Measurements from ENCODE around the gene FLT4. TPM values are rescaled to one million over a fixed set of nuclear protein-coding genes. Genes with fewer than 3 reads are reported as not detected.

The FLT4 gene
- total and polyA plus RNA-seq, 4 donors: 3.9 to 10.1 (median 8.0) TPM

GRCh38 chr5:180644129-180644824, 5.1 kb downstream of the FLT4 start:
- no peak for DNase-seq (ENCODE audit: low read depth in 4 of 6, low spot score in 6 of 6)
- H3K27me3 ChIP-seq (ENCODE audit: control insufficient read depth, insufficient read depth, low read length): peaks cover 25% of the 10 kb centered on the region
- 73% methylated on average over 17 of the region's 20 CpGs for WGBS (ENCODE audit: insufficient coverage)
- no peak overlapping the region for H3K27ac ChIP-seq (ENCODE audit: low read depth, low read length)
- H3K36me3 ChIP-seq (ENCODE audit: control insufficient read depth, insufficient read depth, low read length): no peaks in the 10 kb centered on the region
- H3K4me1 ChIP-seq (ENCODE audit: control insufficient read depth, insufficient read depth, low read length): peaks cover 19% of the 10 kb centered on the region
- H3K9me3 ChIP-seq (ENCODE audit: control insufficient read depth, insufficient read depth, low read length): no peaks in the 10 kb centered on the region
- H3K4me3 ChIP-seq (ENCODE audit: low read depth, low read length): no peak overlapping the region

- Histone ChIP-seq H3K9me3 (ENCODE audit: control insufficient read depth, insufficient read depth, low read length) (no peaks in the 10 kb centered on the region), H3K36me3 (ENCODE audit: control insufficient read depth, insufficient read depth, low read length) (no peaks in the 10 kb centered on the region), H3K4me1 (ENCODE audit: control insufficient read depth, insufficient read depth, low read length) (peaks cover 15% of the 10 kb centered on the region), H3K27me3 (ENCODE audit: control insufficient read depth, insufficient read depth, low read length) (peaks cover 21% of the 10 kb centered on the region), H3K4me3 (ENCODE audit: low read depth, low read length) (no peak overlapping the region), H3K27ac (ENCODE audit: low read depth, low read length) (no peak overlapping the region)
- DNase-seq (ENCODE audit: low read depth in 4 of 6, low spot score in 6 of 6): no peak
- WGBS (ENCODE audit: insufficient coverage): 57% methylated on average over 13 of the region's 17 CpGs
These were observed 6.1 kb downstream of the FLT4 start for GRCh38 chr5:180643191-180643851.

- peaks cover 15% of the 10 kb centered on the region for H3K4me1 ChIP-seq (ENCODE audit: control insufficient read depth, insufficient read depth, low read length)
- WGBS (ENCODE audit: insufficient coverage): 100% methylated on average over 1 of the region's 9 CpGs
- no peaks in the 10 kb centered on the region for H3K9me3 ChIP-seq (ENCODE audit: control insufficient read depth, insufficient read depth, low read length)
- no peak overlapping the region for H3K4me3 ChIP-seq (ENCODE audit: low read depth, low read length)
- H3K27me3 ChIP-seq (ENCODE audit: control insufficient read depth, insufficient read depth, low read length): peaks cover 16% of the 10 kb centered on the region
- no peak for DNase-seq (ENCODE audit: low read depth in 4 of 6, low spot score in 6 of 6)
- no peaks in the 10 kb centered on the region for H3K36me3 ChIP-seq (ENCODE audit: control insufficient read depth, insufficient read depth, low read length)
- H3K27ac ChIP-seq (ENCODE audit: low read depth, low read length): no peak overlapping the region
These were observed 6.6 kb downstream of the FLT4 start for GRCh38 chr5:180642779-180643178.

GRCh38 chr5:180642181-180642775, 7.1 kb downstream of the FLT4 start:
- Histone ChIP-seq H3K27me3 (ENCODE audit: control insufficient read depth, insufficient read depth, low read length) (peaks cover 13% of the 10 kb centered on the region), H3K36me3 (ENCODE audit: control insufficient read depth, insufficient read depth, low read length) (no peaks in the 10 kb centered on the region), H3K27ac (ENCODE audit: low read depth, low read length) (no peak overlapping the region), H3K9me3 (ENCODE audit: control insufficient read depth, insufficient read depth, low read length) (no peaks in the 10 kb centered on the region), H3K4me3 (ENCODE audit: low read depth, low read length) (no peak overlapping the region), H3K4me1 (ENCODE audit: control insufficient read depth, insufficient read depth, low read length) (peaks cover 15% of the 10 kb centered on the region)
- 92% methylated on average over 14 of the region's 16 CpGs for WGBS (ENCODE audit: insufficient coverage)
- no peak for DNase-seq (ENCODE audit: low read depth in 4 of 6, low spot score in 6 of 6)

- WGBS (ENCODE audit: insufficient coverage): 79% methylated on average over 3 of the region's 6 CpGs
- Histone ChIP-seq H3K27me3 (ENCODE audit: control insufficient read depth, insufficient read depth, low read length) (peaks cover 7% of the 10 kb centered on the region), H3K4me3 (ENCODE audit: low read depth, low read length) (no peak overlapping the region), H3K36me3 (ENCODE audit: control insufficient read depth, insufficient read depth, low read length) (no peaks in the 10 kb centered on the region), H3K9me3 (ENCODE audit: control insufficient read depth, insufficient read depth, low read length) (no peaks in the 10 kb centered on the region), H3K27ac (ENCODE audit: low read depth, low read length) (no peak overlapping the region), H3K4me1 (ENCODE audit: control insufficient read depth, insufficient read depth, low read length) (peaks cover 15% of the 10 kb centered on the region)
- DNase-seq (ENCODE audit: low read depth in 4 of 6, low spot score in 6 of 6): no peak
These were observed 7.9 kb downstream of the FLT4 start for GRCh38 chr5:180641566-180641900.

GRCh38 chr5:180640861-180641565, 8.4 kb downstream of the FLT4 start:
- WGBS (ENCODE audit: insufficient coverage): 84% methylated on average over 18 of the region's 19 CpGs
- no peak for DNase-seq (ENCODE audit: low read depth in 4 of 6, low spot score in 6 of 6)
- peaks cover 7% of the 10 kb centered on the region for H3K27me3 ChIP-seq (ENCODE audit: control insufficient read depth, insufficient read depth, low read length)
- no peaks in the 10 kb centered on the region for H3K36me3 ChIP-seq (ENCODE audit: control insufficient read depth, insufficient read depth, low read length)
- no peak overlapping the region for H3K4me3 ChIP-seq (ENCODE audit: low read depth, low read length)
- H3K4me1 ChIP-seq (ENCODE audit: control insufficient read depth, insufficient read depth, low read length): peaks cover 14% of the 10 kb centered on the region
- no peak overlapping the region for H3K27ac ChIP-seq (ENCODE audit: low read depth, low read length)
- H3K9me3 ChIP-seq (ENCODE audit: control insufficient read depth, insufficient read depth, low read length): no peaks in the 10 kb centered on the region

- Histone ChIP-seq H3K4me3 (ENCODE audit: low read depth, low read length) (no peak overlapping the region), H3K9me3 (ENCODE audit: control insufficient read depth, insufficient read depth, low read length) (no peaks in the 10 kb centered on the region), H3K27me3 (ENCODE audit: control insufficient read depth, insufficient read depth, low read length) (peaks cover 7% of the 10 kb centered on the region), H3K4me1 (ENCODE audit: control insufficient read depth, insufficient read depth, low read length) (peaks cover 9% of the 10 kb centered on the region), H3K36me3 (ENCODE audit: control insufficient read depth, insufficient read depth, low read length) (no peaks in the 10 kb centered on the region), H3K27ac (ENCODE audit: low read depth, low read length) (no peak overlapping the region)
- no peak for DNase-seq (ENCODE audit: low read depth in 4 of 6, low spot score in 6 of 6)
- WGBS (ENCODE audit: insufficient coverage): 82% methylated on average over 6 of the region's 6 CpGs
These were observed 8.9 kb downstream of the FLT4 start for GRCh38 chr5:180640611-180640860.

GRCh38 chr5:180639741-180640610, 9.4 kb downstream of the FLT4 start:
- no peaks in the 10 kb centered on the region for H3K9me3 ChIP-seq (ENCODE audit: control insufficient read depth, insufficient read depth, low read length)
- H3K27ac ChIP-seq (ENCODE audit: low read depth, low read length): no peak overlapping the region
- H3K36me3 ChIP-seq (ENCODE audit: control insufficient read depth, insufficient read depth, low read length): no peaks in the 10 kb centered on the region
- H3K4me1 ChIP-seq (ENCODE audit: control insufficient read depth, insufficient read depth, low read length): peaks cover 9% of the 10 kb centered on the region
- H3K4me3 ChIP-seq (ENCODE audit: low read depth, low read length): no peak overlapping the region
- DNase-seq (ENCODE audit: low read depth in 4 of 6, low spot score in 6 of 6): no peak
- WGBS (ENCODE audit: insufficient coverage): 79% methylated on average over 27 of the region's 27 CpGs
- peaks cover 6% of the 10 kb centered on the region for H3K27me3 ChIP-seq (ENCODE audit: control insufficient read depth, insufficient read depth, low read length)

- Histone ChIP-seq H3K9me3 (ENCODE audit: control insufficient read depth, insufficient read depth, low read length) (no peaks in the 10 kb centered on the region), H3K36me3 (ENCODE audit: control insufficient read depth, insufficient read depth, low read length) (no peaks in the 10 kb centered on the region), H3K4me1 (ENCODE audit: control insufficient read depth, insufficient read depth, low read length) (peaks cover 9% of the 10 kb centered on the region), H3K27ac (ENCODE audit: low read depth, low read length) (no peak overlapping the region), H3K27me3 (ENCODE audit: control insufficient read depth, insufficient read depth, low read length) (peaks cover 3% of the 10 kb centered on the region), H3K4me3 (ENCODE audit: low read depth, low read length) (no peak overlapping the region)
- no peak for DNase-seq (ENCODE audit: low read depth in 4 of 6, low spot score in 6 of 6)
- 59% methylated on average over 3 of the region's 3 CpGs for WGBS (ENCODE audit: insufficient coverage)
These were observed 10.1 kb downstream of the FLT4 start for GRCh38 chr5:180639287-180639686.

All from spinal cord (tissue), 10 donors.